GM11168 (cell line): ENCODE results near the gene DOK3.

ENCODE experiments used
- in situ Hi-C: fragments of 300-500 bp; cut with MboI; formaldehyde crosslinking; loops from one replicate; pipeline ENCODE4 v1.12.0; 2022; ENCODE audit warnings: low sequenced_read_pairs; ENCODE audit not compliant: unreplicated experiment

DOK3 gene

DNA sequence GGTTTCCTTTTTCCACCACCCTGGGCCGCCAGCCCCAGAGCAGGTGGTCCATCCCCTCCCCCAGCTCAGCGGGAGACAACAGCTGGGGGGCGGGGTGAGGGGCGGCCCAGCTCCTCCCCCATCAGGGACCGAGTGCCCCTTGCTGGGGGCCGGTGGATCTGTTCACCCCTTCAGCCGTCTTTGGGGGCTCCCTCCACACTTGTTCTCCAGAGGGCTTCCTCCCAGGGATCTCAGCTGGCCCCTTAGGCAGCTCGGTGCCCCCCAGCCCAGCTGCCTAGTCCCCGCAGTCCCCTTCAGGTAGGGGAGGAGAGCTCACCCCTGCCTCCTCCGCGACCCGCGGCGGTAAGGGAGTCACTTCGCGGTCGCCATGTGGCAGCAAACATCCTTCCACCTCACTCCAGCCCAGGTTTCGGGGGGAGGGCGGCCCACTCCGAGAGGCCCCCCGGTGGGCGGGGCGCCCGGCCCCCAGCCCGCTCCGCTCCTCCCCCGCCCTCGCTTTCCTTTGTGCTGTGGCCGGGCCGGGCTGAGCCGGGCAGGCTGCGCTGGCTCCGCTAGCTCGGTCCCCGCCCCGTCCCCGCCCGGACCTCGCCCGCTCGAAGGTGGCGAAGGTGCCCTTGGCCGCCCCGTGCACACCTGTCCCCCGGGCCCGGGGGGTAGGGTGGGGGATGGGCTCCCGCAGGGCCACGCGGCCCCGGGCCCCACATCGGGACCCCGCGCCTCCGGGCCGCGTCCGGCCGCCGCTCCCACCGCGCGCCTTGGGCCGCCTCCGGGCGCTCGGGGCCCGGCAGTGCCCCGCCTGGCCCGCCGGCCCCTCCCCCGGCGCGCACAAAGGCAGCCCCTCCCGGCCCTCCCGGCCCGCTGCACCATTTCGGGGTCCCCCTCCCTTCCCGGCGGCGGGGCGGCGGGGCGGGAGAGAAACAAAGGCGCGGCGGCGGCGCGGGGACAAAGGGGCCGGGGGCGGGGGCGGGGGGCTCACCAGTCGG, 36.9 kb downstream of the DOK3 start:
- in situ Hi-C loops, result no loop called here

DNA sequence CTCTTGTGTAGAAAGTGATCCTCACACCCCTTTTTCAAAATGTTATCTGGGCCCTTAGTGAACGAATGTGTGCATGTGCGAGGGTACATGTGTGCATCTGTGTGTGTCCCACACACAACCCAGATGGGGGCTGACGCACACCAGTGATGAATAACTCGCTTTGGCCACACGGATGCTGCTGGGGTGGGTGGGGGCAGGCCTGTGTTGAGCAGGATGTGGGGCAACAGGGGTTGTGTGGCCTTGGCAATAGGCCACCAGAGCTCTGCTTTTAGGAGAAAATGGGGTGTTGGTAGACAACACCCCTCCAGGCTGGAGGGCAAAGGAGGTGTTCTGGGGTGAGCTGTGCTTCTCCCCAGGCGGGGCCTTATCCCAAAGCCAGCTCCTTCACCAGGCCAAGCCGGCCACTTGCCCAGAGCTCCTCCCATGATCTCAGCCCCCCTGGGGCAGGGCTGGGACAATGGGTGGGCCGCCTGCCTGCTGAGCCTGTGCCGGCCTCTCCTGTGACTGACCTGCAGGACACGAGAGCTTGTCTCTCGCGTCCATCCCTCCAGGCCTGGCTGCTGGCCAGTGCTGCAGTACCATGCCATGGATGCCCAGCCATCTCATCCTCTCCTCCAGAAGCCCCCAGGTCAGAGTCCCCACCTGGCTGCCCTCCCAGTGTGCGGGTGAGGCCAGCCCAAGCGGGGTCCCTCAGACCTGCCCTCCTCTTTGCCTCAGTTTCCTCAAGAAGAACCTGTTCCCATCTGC, 37.8 kb downstream of the DOK3 start:
- in situ Hi-C loops, result no loop called here

DNA sequence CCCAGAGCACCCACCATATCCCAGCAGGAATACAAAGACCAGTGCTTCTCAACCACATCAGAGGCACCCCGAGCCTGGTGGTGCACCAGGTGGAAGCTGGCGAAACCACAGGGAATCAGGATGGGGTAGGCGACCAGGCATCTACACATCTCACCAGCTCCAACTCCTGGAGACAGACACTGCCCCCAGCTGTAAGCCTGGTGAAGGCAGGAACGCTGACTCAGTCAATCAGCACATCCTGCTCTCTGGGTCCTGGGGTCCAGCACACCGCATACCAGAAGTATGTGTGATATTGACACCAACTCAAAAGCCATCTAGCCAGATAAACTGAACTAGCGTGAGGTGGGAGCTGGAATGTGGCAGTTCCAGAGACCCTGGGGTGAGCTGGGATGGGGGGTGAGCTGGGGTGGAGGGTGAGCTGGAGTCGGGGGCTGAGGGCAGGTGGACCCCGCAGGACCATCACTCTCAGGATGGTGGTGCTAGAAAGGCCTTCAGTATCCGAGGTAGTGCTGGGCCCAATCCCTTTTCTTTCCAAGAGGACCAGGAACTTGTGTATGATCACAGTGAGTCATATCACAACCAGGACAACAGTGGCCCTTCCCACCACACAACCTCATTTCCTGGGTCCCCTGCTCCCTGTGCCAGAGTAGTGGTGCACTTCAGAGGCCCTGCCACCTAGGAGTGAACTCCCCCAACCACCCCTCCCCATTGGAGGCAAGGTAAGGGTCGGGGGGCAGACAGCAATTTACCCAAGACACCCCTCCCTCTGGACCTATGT, 38.7 kb downstream of the DOK3 start:
- in situ Hi-C loops, result no loop called here

DNA sequence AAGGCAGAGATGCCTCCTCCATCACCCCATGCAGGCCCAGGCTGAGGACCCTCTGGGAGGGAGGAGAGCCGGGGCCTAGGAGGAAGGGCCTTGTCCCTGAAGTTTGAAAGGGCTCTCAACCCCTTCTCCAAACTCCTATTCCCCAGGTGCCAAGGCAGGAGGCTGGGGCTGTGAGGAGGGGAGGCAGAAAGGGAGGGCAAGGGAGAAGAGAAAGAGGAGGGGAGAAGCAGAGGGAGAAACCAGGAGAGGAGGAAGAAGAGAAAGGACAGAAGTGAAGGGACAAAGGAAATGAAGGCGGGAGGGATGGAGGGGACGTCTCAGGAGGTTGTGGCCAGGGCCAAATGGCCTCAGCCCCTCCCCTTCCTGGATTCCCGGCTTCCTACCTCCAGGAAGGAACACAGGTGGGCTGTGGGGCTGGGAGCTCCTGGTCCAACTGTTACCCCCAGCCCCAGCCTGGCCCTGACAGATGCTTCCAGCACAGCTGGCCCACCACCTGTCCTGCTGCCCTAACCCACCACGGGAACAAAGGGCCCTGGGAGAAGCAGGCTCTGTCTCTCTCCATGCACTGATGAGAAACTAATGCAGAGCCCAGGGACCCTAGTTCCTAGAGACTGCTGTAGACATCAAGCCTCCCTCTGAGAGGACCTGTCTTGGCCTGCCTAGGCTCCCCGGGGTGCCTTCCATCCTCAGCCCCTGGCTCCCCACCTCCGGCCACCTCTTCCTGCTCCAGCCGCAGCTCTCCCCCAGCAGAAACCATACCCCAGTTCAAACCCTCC, 39.7 kb downstream of the DOK3 start:
- in situ Hi-C loops, result no loop called here

DNA sequence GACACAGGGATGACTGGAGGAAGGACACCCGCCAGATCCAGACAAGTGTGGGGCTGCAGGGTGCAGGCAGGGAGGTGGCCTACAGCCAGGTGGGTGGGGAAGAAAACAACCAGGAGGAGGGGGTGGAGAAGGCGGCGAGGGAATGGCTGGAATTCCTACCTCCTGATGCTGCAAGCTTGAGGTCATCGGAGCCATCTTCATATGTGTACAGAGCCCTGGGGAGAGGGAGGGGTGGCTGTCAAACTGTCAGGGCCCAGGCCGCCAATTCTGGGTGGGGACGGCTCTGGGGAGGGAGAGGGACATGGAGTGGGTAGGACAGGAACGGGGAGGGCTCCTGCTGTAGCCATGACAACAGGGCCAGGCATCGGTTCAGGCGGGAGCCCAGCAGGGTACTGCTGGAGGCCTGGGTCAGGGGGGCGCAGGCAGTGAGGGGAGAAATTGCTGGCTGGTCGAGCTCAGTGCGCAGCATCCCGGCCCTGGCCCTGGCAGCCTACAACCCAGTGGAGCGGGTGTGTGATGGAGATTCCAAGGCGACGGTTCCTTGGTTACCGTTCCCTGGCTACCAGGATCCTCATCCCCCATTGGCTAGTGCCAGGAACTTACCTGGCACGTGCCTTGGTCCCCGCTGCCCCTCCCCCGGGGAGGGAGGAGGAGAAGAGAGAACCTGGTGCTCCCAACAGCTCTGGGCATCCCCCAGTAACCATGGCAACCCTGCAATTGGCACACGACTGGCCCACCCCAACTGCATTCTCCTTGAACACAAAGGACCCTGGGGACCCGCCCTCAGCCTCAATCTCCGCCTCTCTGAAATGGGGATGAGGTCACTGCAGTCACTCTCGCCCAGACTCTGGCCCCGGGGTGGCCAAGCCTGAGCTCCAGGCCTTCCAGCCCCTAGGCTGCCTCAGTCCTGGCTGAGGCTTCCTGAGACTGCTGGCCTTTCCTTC, 40.7 kb downstream of the DOK3 start:
- in situ Hi-C loops, result no loop called here

DNA sequence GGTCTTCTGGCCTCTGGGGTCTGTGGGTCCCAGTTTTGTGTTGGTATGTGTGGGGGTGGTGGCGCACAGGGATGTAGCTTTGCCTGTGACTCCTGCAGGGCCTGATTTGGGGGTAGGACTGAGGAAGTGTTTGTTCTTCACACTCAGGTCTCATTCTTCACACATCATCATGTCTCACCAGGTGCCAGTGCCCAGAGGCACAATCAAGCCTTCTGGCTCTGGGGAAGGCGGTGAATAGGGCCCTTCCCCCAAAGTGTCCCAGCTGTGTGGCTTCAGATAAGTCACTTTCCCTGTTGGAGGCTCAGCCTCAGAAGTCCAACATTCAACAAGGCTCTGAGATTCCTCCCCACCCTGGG, 41.3 kb downstream of the DOK3 start:
- in situ Hi-C loops, result no loop called here

DNA sequence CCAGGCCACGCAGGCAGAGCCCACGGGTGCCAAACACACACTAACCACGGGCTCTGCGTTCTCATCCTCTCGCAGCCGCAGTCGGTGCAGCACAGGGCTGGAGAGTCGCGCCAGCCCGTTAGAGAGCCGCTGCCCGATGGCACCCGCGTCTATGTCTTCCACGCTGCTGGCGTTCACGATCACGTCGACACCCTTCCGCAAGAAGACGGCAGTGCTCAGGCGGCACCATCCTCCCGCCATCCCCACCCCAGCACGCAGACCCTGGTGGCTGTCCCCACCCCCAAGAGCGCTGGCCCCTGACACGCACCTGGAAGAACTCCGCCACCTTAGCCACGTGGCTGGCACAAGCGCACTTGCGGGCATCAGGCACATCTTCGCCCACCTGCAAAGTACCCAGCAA, 42.2 kb downstream of the DOK3 start:
- in situ Hi-C loops, result no loop called here

DNA sequence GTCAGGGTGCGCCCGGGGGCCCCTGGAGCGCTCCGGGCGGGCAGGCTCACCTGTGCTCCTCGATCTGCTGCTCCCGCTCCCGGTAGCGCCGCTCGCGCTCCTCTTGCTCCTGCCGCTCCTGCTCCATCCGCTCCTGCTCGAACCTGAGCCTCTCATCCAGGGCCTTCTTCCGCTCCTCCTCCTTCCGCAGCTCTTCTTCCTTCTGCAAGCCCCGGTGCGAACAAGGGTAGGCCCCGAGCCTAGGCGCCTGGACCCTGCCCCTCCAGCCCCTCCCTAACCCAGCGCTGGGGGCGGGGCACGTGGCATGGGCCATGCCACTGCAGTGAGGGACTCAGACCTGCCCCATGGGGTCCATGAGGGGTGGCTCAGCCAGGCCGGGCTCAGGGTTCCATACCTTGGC, 42.8 kb downstream of the DOK3 start:
- in situ Hi-C loops, result no loop called here

DNA sequence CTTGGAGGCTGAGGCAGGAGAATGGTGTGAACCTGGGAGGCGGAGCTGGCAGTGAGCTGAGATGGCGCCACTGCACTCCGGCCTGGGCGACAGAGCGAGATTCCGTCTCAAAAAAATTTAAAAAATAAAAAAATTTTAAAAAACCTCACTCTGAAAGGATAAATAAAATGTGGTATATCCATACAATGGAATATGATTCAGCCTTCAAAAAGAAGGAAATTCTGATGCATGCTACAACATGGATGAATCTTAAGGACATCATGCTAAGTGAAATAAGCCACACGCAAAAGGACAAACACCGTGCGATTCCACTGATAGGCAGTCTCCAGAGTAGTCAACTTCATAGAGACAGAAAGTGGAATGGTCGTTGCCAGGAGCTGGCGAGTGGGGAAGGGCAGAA, 44.6 kb downstream of the DOK3 start:
- in situ Hi-C loops, result no loop called here

DNA sequence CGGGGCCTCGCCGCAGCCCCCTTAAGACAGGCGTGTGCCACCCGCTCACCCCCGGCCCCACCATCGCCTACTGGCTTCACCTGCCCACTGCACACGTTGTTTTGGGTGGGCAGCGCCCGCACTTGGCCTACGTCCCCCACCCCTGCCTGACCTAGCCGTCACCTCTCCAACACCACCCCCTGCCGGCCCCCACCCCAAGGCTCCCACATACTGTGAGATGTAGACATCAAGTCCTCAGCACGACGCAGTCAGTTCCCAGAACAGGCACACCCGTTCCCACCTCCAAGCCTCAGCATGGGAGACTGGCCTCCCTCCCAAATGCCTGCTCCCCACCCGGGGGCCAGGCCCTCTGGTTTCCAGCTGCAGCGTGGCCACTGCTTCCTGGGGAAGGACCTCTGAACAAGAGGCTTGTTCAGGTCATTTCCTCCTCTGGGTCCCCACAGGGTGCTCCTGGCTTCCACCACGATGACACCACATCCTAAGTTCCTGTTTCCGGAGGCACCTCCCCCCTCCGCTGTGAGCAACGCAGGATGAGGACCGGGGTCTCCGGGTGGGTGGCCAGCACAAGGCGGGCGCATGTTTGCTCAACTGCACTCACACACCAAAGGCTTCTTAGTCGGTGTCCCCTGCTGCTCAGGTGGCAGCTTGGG, 47.5 kb downstream of the DOK3 start:
- in situ Hi-C loops, result no loop called here

DNA sequence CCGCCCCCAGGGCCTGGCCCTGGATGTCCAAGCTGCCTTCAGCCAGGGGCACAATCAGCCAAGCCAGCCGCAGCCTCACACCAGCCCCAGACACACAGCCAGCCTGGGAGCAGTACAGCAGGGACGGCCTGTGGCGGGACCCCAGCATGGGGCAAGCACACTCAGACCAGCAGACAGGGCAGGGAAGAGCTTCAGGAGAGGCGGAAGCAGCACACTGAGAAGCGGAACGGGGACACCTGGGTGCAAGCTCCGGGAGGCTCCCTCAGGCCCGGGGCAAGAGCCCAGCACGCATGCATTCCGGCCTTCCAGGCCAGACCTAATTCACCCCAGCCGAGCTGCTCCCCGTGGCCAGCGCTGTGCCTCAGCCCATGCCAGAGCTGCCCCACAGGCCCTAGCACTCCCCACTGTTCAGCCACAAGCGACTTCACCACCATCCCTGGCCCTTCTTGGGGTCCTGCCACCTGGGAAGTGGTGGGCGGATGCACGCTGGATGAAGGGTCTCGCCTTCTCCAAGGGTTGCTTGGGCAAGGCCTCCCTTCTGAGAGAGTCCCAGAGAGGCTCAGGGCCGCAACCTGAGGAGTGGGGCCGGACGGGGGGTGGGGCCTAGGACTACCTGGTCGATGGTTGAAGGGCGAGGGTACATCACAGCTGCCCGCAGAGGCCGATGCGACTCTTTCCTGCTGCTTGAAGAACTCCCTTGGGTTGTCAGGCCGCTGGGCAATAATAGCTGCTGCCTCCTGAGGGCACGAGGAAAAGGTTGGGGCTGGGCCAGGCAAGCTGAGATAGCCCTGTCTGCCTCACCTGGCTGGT, 49.6 kb downstream of the DOK3 start:
- in situ Hi-C loops, result no loop called here

DNA sequence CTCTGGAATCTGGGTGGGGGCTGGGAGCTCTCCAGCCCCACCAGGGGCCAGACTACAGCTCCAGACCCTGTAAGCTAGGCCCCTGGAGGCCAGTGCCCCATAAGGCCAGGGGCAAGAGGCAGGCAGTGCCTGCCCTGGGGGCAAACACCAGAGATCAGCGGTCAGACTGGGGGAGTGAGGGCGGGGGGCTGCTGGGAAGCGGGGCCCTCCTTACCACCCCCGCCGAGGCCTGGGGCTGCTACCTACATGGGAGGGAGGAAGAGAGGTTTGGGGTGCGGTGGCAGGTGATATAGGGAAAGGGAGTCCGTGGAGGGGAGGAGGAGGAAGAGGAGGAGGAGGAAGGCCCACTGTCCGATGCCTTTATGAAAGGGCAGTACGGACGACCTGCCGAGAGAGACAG, 50.3 kb downstream of the DOK3 start:
- in situ Hi-C loops, result no loop called here

DNA sequence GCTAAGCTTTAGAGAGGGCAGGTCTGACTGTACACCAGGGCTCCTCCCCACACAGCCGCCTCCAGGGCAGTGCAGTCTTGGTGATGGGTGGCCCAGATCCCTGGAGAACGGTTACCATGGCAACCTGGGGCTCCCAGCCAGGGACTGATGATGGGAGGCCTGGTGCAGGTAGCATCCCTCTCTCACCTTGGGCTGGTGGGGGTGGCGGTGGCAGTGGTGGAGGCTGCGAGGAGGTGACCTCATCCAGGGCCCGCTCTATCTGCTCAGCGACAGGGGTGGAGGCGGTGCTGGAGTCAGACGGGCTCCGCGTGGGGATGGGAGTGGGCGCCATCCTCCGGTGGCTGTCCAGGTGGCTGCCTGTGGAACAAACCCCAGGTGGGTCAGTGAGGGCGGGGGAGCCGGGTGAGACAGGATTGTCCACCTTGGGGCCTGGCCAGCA, 50.7 kb downstream of the DOK3 start:
- in situ Hi-C loops, result no loop called here

DNA sequence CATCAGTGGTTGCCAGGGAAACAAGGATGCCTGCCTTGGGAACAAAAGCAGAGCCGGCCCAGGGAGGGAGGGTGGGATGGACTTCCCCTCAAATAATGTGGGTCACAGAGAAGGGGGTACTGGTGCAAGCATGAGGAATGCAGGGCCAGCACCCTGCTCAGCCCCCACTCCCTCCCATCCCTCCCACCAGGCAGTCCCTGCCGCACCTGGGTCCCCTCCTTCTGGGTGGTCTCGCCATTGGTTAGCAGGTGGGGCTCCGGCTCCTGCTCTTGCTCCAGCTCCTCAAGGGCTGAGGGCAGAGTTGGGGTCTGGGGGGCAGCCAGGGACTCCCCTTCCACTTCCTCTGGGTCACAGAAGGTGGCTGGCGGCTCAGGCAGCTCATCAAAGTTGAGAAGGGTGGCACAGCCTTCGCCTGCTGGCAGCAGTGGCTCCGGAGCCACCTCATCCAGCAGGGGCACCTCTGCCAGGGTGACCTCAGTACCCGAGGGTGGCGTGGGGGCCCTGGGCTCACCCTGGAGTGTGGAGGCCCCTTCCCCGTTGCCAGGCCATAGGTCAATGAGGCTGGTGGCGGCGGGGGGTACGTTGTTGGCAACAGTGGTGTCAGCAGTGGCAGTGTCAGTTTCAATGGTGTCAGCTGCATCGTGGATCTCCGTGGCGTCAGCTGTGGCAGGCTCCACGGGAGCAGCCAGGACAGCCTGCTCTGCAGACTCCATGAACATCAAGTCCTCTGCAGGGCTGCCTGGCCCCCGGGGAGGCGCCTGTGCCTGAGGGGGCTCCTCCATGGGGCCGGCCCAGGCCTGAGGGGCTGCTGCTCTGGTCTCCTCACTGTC, 51.6 kb downstream of the DOK3 start:
- in situ Hi-C loops, result no loop called here

DNA sequence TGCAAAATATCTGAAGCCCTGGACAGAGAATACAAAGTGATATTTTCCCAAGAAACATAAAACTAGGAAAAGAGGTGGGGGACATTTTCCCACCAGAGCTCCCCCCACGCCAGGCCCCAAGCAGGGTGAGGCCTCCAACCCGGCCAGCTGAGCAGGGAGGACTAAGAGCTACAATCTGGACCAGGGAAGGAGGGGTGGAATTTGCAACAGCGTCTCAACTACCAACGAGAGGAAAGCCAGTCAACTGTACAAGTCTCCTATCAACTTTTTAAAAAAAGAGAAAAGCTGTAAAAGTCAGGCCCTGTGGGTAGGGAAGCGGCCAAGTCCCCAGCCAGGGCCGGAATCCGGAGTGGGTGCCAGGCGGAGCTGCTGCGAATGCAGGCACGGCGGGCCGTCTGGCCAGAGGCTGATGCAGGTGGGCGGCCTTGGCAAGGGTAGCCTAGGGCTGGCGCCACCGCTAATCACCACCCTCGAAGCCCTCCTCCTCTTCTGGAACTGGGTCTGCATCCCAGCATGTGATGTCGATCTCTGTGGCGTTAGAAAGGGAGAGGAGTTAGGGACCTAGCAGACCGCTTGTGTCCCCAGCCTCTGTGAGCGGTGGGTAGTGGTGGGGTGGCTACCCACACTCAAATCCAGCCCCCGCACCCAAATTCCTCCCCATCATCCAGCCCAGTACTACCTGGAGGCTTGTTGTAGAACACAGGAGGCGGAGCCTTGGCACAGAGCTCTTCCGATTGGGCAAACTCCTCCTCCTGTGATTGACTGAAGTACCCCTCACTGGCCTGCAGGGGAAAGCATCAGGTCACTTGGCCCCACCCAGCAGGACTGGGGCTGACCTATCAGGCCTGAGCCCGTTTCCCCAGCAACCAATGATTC, 52.4 kb downstream of the DOK3 start:
- in situ Hi-C loops, result no loop called here

DNA sequence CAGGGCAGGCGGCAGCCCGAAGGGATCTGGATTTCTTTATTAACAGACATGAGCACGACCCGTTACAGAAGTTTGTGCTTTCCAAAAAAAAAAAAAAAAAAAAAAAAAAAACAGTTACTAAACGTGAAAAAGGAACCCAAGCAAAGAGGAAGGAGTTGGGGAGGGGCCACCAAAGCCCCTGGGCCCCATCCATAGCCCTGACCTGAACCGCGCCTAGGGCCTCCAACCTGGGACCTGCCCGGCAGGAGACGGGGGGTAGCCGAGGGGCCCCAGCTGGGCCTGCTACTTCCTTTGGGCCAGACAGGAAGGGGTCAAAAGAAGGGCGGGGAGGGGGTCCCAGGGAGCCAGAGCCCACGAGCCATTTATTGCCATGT, 53.0 kb downstream of the DOK3 start:
- in situ Hi-C loops, result no loop called here
